HG03520 (cell line): ENCODE measurements around the gene C19orf25.

ENCODE experiments used
- ATAC-seq: cut with Tn5 transposase; IDR thresholded peaks from one replicate; pipeline ENCODE4 v1.9.1; 2021; ENCODE audit warnings: mild to moderate bottlenecking, moderate library complexity; ENCODE audit not compliant: unreplicated experiment

The C19orf25 gene

DNA sequence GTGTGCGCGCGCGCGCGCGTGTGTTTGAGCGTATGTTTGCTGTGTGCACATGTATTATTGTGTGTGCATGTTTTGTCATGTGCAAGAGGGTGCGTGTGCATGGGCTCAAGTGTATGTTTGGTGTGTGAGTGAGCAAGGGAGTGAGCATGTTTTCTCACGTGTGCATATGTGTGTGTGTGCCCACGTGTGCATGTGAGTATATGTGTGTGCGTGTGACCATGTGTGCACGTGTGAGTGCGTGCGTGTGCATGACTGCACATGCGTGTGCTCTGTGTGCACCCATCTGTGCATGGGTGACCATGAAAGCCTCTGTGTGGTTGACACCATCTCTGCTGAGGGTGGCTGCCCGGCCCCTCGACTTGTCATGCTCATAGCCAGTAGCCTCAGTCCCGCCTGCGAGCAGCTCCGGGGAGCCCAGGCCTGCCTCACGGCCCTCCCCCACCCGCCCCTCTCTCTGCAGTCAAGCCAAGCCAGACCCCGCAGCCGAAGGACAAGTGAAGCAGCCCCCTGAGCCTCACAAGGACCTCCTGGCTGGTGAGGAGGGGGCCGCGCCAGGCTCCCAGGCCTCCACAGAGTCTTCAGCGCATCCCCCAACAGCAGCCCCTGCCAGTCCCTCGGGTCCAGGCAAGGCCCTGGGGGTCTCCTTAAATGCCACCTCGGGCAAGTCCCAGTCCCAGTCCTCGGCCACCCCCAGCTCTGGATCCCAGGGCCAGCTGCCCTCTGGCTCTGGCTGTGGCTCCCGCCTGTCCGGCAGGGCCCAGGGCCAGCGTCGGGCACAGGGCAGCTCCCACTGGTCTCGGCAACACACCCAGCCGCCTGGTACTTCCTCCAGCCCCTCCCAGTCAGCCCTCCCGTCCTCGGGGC, 17.9 kb upstream of the C19orf25 start:
- no peak for ATAC-seq

DNA sequence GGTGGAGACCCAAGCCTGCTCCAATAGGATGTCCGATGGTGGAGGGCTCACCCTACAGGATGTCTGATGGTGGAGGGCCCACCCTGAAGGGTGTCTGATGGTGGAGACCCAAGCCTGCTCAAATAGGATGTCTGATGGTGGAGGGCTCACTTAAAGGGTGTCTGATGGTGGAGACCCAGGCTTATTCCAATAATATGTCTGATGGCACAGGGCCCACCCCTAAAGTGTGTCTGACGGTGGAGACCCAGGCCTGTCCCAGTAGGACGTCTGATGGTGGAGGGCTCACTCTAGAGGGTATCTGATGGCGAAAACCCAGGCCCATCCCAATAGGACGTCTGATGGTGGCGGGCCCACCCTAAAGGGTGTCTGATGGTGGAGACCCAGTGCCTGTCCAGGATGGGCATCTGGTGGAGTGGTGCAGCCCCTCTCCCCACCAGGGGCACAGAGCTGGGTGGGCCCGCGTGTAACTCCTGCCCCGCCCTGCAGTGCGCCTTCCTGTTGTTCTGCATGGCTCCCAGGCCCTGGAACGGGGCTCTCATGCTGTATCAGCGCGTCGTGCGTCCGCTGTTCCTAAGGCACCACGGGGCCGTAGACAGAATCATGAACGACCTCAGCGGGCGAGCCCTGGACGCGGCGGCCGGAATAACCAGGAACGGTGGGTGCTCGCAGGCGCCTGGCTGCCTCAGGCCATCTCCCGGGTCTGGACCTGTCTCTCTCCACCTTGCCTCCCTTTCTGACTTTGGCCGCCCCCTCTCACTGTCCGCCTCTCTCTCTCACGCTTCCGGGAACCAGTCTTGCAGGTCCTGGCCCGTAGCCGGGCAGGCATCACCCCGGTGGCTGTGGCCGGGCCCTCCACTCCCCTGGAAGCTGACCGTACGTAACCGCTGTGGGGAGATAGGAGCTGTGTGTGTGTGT, 17.0 kb upstream of the C19orf25 start:
- ATAC-seq, result no peak

DNA sequence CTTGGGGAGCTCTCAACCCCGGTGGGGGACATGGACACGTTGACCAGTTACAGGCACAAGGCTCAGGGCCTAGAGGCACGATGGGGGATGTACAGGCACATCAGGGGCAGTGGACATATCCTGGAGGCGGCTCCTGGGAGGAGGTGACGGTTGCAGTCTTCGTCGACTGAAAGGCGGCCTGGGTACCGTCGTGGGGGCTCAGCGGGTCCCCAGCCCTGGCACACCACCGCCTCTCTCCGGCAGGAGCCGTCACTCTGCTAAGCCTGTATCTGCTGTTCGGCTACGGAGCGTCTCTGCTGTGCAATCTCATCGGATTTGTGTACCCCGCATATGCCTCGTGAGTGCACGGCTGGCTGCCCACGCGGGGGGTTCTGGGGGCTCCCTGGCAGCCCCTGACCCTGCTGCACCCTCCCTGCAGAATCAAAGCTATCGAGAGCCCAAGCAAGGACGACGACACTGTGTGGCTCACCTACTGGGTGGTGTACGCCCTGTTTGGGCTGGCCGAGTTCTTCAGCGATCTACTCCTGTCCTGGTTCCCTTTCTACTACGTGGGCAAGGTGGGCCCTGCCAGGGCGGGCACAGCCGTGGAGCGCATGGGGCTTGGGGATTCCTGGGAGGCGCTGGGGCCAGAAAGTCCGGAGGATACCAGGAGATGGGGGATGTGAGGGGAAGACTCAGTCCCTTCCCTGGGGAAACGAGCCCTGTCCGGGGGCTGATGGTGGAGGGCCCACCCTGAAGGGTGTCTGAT, 16.2 kb upstream of the C19orf25 start:
- no peak for ATAC-seq

- ATAC-seq, result no peak
These were observed 15.2 kb upstream of the C19orf25 start for GRCh38 chr19:1494115-1494815.

- ATAC-seq, result no peak
These were observed 13.5 kb upstream of the C19orf25 start for GRCh38 chr19:1492474-1493006.

GRCh38 chr19:1491849-1492170, 12.8 kb upstream of the C19orf25 start:
- no peak for ATAC-seq

- no peak for ATAC-seq
These were observed 12.3 kb upstream of the C19orf25 start, which contains the start of gene REEP6 for GRCh38 chr19:1491114-1491848. Gene REEP6, plus strand, starts transcription at chr19:1491181. Its CDS starts 89 bp downstream, at chr19:1491270.

GRCh38 chr19:1490311-1491113, 11.5 kb upstream of the C19orf25 start, which contains the start of gene PCSK4:
Gene PCSK4, minus strand, starts transcription at chr19:1490350. Its CDS starts 4 bp downstream, at chr19:1490346.
- peak; percentile 66 for ATAC-seq

DNA sequence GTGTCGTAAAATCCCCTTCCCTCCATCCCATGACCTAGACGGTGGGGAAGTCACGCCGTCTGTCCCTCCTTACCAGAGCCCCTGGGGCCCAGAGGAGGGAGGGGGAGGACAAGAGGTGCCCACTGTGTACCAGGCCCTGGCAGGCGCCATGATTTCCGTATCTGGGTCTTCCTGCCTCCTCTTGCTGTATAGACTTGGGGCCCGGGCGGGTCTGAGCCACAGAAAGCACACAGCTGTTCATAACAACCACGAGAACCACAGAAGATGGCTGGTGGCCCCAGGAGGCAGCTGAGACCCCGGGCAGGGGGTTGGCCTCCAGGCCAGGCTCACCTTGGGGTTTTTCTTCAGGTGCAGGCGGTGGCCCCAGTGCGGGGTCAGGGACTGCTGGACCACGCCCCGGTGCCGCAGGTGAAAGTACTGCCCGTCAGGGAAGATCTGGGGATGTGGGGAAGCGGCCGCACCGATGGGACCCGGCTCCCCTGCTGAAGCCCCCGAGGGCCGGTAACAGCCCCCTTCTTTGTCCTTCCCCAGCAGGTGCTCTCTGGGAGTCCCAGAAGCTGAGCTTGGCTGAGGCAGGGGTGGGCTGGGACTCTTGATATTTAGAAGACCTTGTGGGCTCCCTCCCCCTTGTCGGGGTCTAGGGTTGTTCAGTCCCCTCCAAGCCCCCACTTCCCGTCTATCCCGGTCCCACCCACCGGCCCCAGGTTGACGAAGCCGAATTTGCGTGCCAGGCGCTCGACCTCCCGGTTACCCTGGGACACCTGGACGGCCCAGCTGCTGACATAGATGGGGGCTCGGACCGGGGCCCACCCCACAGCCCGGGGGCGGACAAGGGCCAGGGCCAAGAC, 10.7 kb upstream of the C19orf25 start:
- no peak for ATAC-seq

GRCh38 chr19:1488282-1488601, 9.2 kb upstream of the C19orf25 start:
- no peak for ATAC-seq

DNA sequence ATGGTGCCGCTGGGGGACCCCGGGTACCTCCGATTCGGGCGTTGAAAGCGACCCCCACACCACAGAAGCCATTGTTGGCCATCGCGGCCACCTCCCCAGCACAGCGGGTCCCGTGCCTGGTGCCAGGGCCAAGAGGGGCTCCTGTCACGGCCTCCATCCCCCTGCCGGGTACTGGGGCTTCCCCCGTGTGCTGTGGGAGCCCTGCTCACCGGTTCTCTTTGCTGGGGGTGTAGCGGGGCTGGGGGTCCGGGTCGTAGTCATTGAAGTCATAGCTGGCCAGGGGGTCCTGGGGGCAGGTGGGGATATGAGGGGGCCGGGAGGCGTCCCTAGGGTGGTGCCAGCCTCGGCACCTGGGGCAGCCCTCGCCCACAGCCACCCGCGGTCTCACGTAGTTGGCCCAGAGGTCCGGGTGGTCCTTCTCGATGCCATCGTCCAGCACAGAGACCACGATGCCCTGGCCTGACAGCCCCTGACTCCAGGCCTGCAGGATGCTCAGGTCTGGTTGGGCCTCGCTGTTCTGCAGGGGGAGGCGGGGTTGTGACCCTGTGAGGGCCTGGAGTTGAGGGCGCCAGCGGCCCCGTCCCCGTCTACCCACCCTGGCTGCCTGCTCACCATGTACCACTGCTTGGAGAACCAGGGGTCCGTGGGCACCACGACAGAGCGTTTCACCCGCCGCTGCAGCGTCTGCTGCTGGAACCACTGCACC, 8.7 kb upstream of the C19orf25 start:
- ATAC-seq, result no peak

DNA sequence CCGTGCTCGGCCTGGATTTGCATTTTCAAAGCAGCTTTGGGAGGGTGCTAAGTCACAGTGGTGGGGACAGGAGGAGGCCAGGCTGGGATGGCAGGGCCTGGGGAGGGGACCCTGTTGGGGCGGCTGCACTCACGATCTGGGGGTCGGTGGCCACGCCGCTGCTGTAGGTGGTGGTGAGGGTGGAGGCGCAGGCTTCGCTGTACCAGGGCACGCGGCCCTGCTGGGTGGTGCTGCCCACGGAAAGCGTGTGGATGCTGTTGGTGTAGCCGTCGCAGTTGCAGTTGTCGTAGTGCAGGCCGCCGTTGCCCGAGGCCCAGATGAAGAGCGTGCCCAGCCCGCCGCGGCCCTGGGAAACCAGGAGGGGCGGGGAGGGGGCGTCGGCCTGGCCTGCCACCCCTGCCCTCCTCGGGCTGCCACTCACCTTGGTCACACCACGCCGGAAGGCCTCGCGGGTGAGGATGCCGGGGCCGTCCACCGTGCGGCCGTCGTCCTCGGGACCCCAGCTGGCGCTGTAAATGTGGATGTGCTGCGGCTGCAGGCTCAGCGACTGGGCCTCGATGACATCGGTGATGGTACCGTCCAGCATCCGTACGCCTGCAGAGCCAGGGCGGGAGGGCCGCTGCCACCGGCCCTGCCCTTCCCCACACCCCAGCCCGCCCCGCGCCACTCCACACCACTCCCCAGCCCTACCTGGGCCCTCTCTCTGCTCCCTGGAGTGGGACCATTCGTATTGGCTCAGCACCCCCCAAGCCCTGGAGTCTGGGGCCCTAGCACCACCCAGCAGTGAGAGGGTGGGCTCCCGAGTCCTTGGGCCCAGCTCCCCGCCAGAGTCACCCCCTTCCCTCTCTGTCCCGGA, 7.9 kb upstream of the C19orf25 start:
- no peak for ATAC-seq

- no peak for ATAC-seq
These were observed 5.0 kb upstream of the C19orf25 start for GRCh38 chr19:1483979-1484428.

- no peak for ATAC-seq
These were observed 4.3 kb upstream of the C19orf25 start for GRCh38 chr19:1483131-1483978.

DNA sequence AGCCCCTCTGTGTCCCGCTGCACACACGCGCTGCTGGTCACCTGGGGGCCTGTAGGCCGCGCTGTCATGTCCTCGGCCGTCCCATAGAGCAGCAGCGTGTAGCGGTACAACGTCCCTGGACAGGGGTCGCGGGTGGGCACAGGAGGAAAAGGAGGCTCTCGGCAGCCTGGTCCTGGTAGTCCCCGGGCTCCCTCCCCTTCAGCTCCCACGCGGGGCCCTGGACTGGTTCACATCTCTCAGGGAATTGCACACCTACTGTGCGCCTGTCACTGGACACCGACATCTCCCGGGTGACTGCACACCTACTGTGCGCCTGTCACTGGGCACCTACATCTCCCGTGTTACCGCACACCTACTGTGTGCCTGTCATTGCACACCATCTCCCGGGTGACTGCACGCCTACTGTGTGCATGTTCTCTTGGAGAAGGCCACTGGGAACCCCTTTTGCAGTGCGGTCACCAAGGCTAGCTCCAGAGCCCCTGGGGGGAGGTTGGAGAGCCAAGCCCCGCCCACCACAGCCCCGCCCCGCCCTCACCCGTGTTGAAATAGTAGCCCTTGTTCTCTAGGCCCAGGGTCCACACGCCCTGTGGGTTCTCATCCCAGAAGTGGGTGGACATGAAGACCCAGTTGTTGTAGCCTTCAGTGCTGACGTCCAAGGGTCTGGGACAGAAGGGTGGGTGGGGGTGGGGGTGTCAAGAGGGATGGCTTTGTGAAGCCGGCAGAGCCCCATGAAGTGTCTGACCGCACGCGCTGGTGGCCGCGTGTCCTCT, 3.5 kb upstream of the C19orf25 start:
- no peak for ATAC-seq
